Measurements from ENCODE around the gene TLE5. TPM values are rescaled to one million over a fixed set of nuclear protein-coding genes. Genes with fewer than 3 reads are reported as not detected.

The TLE5 gene
- total RNA-seq (100 to 1,000 TPM; 335 to 409 TPM), polyA plus RNA-seq (ENCODE audit: insufficient read length in 6 of 6) (100 to 1,000 TPM; 715 to 954 (median 823) TPM)
- long read RNA-seq, donor 1, transcript AES-205 (2 exons, 367 nt): minor isoform, 20 of 290 reads
- long read RNA-seq, donor 1, transcript AES-202 (7 exons, 1,608 nt): major isoform, 195 of 290 reads
- long read RNA-seq, donor 1, transcript AES-210 (3 exons, 1,100 nt): minor isoform, 5 of 290 reads
- long read RNA-seq, donor 1, transcript AES-207 (6 exons, 942 nt): minor isoform, 24 of 290 reads
- long read RNA-seq, donor 1, partial matches to known transcripts: 24 of 290 reads
- long read RNA-seq, donor 1, other reads (novel, unspliced or antisense): 11 of 290 reads
- long read RNA-seq, donor 2, transcript AES-205 (2 exons, 367 nt): minor isoform, 31 of 238 reads
- long read RNA-seq, donor 2, transcript AES-207 (6 exons, 942 nt): minor isoform, 19 of 238 reads
- long read RNA-seq, donor 2, transcript AES-202 (7 exons, 1,608 nt): major isoform, 149 of 238 reads
- long read RNA-seq, donor 2, partial matches to known transcripts: 25 of 238 reads
- long read RNA-seq, donor 2, other reads (novel, unspliced or antisense): 5 of 238 reads
- long read RNA-seq, donor 3, transcript AES-202 (7 exons, 1,608 nt): major isoform, 144 of 181 reads
- long read RNA-seq, donor 3, transcript AES-207 (6 exons, 942 nt): minor isoform, 15 of 181 reads
- long read RNA-seq, donor 3, transcript AES-205 (2 exons, 367 nt): minor isoform, 8 of 181 reads
- long read RNA-seq, donor 3, partial matches to known transcripts: 0 of 181 reads
- long read RNA-seq, donor 3, other reads (novel, unspliced or antisense): 9 of 181 reads
- long read RNA-seq, donor 4, transcript AES-202 (7 exons, 1,608 nt): major isoform, 8 of 30 reads
- long read RNA-seq, donor 4, partial matches to known transcripts: 0 of 30 reads
- long read RNA-seq, donor 4, other reads (novel, unspliced or antisense): 16 of 30 reads
- long read RNA-seq, donor 5, transcript AES-202 (7 exons, 1,608 nt): major isoform, 144 of 207 reads
- long read RNA-seq, donor 5, transcript AES-205 (2 exons, 367 nt): minor isoform, 14 of 207 reads
- long read RNA-seq, donor 5, transcript AES-207 (6 exons, 942 nt): minor isoform, 18 of 207 reads
- long read RNA-seq, donor 5, partial matches to known transcripts: 15 of 207 reads
- long read RNA-seq, donor 5, other reads (novel, unspliced or antisense): 5 of 207 reads
- long read RNA-seq, donor 6, transcript AES-207 (6 exons, 942 nt): minor isoform, 10 of 168 reads
- long read RNA-seq, donor 6, transcript AES-202 (7 exons, 1,608 nt): major isoform, 126 of 168 reads
- long read RNA-seq, donor 6, transcript AES-205 (2 exons, 367 nt): minor isoform, 15 of 168 reads
- long read RNA-seq, donor 6, partial matches to known transcripts: 0 of 168 reads
- long read RNA-seq, donor 6, other reads (novel, unspliced or antisense): 11 of 168 reads
- long read RNA-seq, donor 7, transcript AES-207 (6 exons, 942 nt): minor isoform, 7 of 118 reads
- long read RNA-seq, donor 7, transcript AES-202 (7 exons, 1,608 nt): major isoform, 103 of 118 reads
- long read RNA-seq, donor 7, partial matches to known transcripts: 0 of 118 reads
- long read RNA-seq, donor 7, other reads (novel, unspliced or antisense): 0 of 118 reads
- long read RNA-seq, donor 8, transcript AES-207 (6 exons, 942 nt): minor isoform, 16 of 230 reads
- long read RNA-seq, donor 8, transcript AES-210 (3 exons, 1,100 nt): minor isoform, 5 of 230 reads
- long read RNA-seq, donor 8, transcript AES-202 (7 exons, 1,608 nt): major isoform, 177 of 230 reads
- long read RNA-seq, donor 8, transcript AES-209 (5 exons, 1,082 nt): minor isoform, 5 of 230 reads
- long read RNA-seq, donor 8, partial matches to known transcripts: 0 of 230 reads
- long read RNA-seq, donor 8, other reads (novel, unspliced or antisense): 15 of 230 reads
- long read RNA-seq, donor 9: 0 reads
- long read RNA-seq, donor 10, transcript AES-202 (7 exons, 1,608 nt): major isoform, 6 of 26 reads
- long read RNA-seq, donor 10, transcript AES-201 (7 exons, 1,884 nt): major isoform, 6 of 26 reads
- long read RNA-seq, donor 10, transcript AES-207 (6 exons, 942 nt): minor isoform, 5 of 26 reads
- long read RNA-seq, donor 10, partial matches to known transcripts: 0 of 26 reads
- long read RNA-seq, donor 10, other reads (novel, unspliced or antisense): 9 of 26 reads
- long read RNA-seq, donor 11: 0 reads
- long read RNA-seq, donor 12, transcript AES-205 (2 exons, 367 nt): minor isoform, 9 of 177 reads
- long read RNA-seq, donor 12, transcript AES-207 (6 exons, 942 nt): minor isoform, 14 of 177 reads
- long read RNA-seq, donor 12, transcript AES-202 (7 exons, 1,608 nt): major isoform, 143 of 177 reads
- long read RNA-seq, donor 12, partial matches to known transcripts: 0 of 177 reads
- long read RNA-seq, donor 12, other reads (novel, unspliced or antisense): 7 of 177 reads

GRCh38 chr19:3062165-3063105 is at the start of gene TLE5:
Gene TLE5, minus strand, starts transcription at chr19:3062495. Its CDS starts 295 bp downstream, at chr19:3062200.
- ATAC-seq: peak; percentile 77
- peak within 1 kb of the TSS; percentile 69 to 76 for H3K4me3 ChIP-seq
- peak within 1 kb of the TSS; percentile 91 to 92 for H3K27ac ChIP-seq
- DNase-seq: peak in 3 of 4 donors; percentile 55 to 88 (median 55)
- H3K4me1 ChIP-seq: peaks cover 25 to 68% of the 10 kb centered on the region in 2 donors
- no peaks in the 10 kb centered on the region for H3K9me3 ChIP-seq
- no peak for TF ChIP-seq CTCF (IDR thresholded peaks at IDR 0.05)
- no peaks in the 10 kb centered on the region for H3K27me3 ChIP-seq
- intact Hi-C loops (cut with DNase I): no loop called here
- peaks cover 0 to 28% of the 10 kb centered on the region in 2 donors for H3K36me3 ChIP-seq

GRCh38 chr19:3111586-3112247 is 49.4 kb upstream of the TLE5 start:
- H3K4me1 ChIP-seq: peaks cover 0 to 23% of the 10 kb centered on the region in 2 donors
- H3K27me3 ChIP-seq: no peaks in the 10 kb centered on the region
- DNase-seq (peak in 1 of 4 donors; percentile 69), ATAC-seq (no peak)
- intact Hi-C loops (cut with DNase I): no loop called here
- no peaks in the 10 kb centered on the region for H3K9me3 ChIP-seq
- no peak for TF ChIP-seq CTCF (IDR thresholded peaks at IDR 0.05)
- no peak overlapping the region for H3K4me3 ChIP-seq
- no peak overlapping the region for H3K27ac ChIP-seq
- peaks cover 0 to 42% of the 10 kb centered on the region in 2 donors for H3K36me3 ChIP-seq

- Histone ChIP-seq H3K27ac (no peak overlapping the region), H3K27me3 (no peaks in the 10 kb centered on the region), H3K9me3 (no peaks in the 10 kb centered on the region), H3K4me1 (peaks cover 0 to 23% of the 10 kb centered on the region in 2 donors), H3K4me3 (no peak overlapping the region), H3K36me3 (peaks cover 0 to 38% of the 10 kb centered on the region in 2 donors)
- no peak for TF ChIP-seq CTCF (IDR thresholded peaks at IDR 0.05)
- intact Hi-C loops (cut with DNase I): no loop called here
- DNase-seq: peak in 1 of 4 donors; percentile 79
- no peak for ATAC-seq
Measured at GRCh38 chr19:3110126-3110825, 48.0 kb upstream of the TLE5 start.
